ENCODE measurements around the gene PCP2.

The PCP2 gene

DNA sequence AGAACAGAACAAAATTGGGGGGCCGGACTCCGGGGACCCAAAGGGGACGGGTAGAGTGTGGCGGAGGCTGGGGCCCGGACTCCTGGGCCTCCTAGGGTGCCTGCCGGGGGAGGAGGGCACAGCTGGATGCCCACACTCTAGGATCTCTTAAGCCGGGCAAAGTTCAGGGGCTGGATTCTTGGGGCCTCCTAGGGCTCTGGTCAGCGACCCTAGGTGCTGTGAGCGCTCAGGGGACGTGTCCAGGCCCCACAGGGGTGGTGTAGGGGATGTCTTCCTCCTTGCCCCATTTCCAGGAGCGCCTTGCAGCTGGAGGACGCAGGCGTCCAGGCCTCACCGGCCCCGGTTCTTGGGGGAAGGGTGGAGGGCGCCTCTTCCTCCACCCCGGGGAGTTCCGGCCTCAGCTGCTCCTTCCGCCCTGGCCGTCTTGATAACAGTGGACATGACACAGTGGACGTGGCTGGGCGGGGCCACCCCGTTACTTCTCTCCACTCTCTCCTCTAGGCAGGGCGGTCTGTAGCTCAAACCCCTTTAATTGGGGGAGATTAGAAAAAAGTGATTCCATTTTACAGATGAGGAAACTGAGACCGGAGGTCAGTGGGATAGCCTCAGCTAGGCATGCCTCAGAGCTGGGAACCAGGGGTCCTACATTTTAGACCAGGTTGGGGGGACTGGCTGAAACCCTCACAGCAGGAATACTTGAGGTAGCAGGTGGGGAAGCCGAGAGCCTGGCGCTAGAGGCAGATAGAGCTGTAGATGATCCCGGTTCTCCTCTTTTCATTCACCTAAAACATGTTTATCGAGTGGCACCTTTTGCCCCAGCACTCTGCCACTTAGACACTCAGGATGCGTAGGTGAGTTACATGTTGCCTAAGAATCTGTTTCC, 4.1 kb upstream of the PCP2 start:
- TF ChIP-seq, protein P1, sequence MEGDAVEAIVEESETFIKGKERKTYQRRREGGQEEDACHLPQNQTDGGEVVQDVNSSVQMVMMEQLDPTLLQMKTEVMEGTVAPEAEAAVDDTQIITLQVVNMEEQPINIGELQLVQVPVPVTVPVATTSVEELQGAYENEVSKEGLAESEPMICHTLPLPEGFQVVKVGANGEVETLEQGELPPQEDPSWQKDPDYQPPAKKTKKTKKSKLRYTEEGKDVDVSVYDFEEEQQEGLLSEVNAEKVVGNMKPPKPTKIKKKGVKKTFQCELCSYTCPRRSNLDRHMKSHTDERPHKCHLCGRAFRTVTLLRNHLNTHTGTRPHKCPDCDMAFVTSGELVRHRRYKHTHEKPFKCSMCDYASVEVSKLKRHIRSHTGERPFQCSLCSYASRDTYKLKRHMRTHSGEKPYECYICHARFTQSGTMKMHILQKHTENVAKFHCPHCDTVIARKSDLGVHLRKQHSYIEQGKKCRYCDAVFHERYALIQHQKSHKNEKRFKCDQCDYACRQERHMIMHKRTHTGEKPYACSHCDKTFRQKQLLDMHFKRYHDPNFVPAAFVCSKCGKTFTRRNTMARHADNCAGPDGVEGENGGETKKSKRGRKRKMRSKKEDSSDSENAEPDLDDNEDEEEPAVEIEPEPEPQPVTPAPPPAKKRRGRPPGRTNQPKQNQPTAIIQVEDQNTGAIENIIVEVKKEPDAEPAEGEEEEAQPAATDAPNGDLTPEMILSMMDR (IDR thresholded peaks at IDR 0.05; ENCODE audit: insufficient read depth, low read depth, low read length, missing control alignments): no peak
- peak; percentile 17 for DNase-seq (ENCODE audit: low read depth)
- peak overlapping the region; percentile 87 for H3K4me3 ChIP-seq (ENCODE audit: low read length)

DNA sequence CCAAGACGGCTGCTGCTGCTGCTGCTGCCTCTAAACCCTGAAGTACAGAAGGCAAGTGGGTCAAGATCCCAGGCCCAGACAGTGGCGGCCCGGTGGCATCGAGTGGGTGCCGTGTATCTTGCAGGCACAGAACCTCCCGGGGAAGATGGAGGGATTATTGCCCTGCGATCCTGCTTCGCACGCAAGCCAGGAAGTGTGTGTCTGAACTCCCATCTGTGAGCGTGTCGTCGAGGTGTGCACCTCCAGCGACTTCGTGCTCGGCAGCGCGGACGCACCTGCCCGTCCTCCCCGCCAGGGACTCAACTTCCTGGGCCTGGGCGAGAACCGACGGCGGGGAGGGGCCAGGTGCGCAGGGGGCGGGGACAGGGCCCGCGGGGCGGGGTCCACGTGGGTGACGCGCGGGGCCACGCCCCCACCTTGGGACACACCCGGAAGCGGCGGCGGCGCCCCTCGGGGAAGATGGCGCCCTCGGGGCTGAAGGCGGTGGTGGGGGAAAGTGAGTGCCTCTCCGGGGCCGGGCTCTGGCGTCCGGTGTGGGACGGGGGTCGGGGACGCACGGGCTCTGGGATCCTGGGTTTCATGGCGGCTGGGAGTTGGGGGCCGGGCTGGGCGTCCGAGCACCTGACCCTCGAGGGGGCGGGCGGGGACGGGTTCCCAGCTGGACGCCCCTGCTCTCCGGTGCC, 3.3 kb upstream of the PCP2 start, which contains the start of gene STXBP2:
Gene STXBP2 (plus strand): TSS at position 420 of the 683 bp plus-strand sequence. CDS start 40 bp downstream, at position 460.
- H3K4me3 ChIP-seq (ENCODE audit: low read length): peak within 1 kb of the TSS; percentile 87
- peak; percentile 84 for DNase-seq (ENCODE audit: low read depth)
- TF ChIP-seq, protein P1 (IDR thresholded peaks at IDR 0.05; ENCODE audit: insufficient read depth, low read depth, low read length, missing control alignments): peak; percentile 21

DNA sequence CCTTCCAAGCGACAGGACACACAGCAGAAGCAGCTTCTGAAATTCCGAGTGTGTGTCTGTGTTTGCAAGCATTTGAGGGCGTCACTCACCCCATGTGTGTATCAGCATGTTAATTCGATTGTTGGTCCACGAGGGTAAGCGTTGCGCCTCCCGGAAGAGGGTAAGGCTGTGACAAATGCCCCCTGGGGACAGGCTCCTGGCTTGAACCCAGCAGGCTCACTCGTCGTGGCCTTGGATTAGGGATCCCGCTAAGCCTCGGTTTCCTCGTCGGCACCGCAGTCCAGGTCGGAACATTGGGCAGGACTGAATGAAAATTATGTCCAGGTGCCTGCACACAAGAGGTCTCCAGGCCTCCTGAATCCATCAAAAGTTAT, 2.8 kb upstream of the PCP2 start:
- no peak for DNase-seq (ENCODE audit: low read depth)
- peak overlapping the region; percentile 27 for H3K4me3 ChIP-seq (ENCODE audit: low read length)
- TF ChIP-seq, protein P1 (IDR thresholded peaks at IDR 0.05; ENCODE audit: insufficient read depth, low read depth, low read length, missing control alignments): no peak

DNA sequence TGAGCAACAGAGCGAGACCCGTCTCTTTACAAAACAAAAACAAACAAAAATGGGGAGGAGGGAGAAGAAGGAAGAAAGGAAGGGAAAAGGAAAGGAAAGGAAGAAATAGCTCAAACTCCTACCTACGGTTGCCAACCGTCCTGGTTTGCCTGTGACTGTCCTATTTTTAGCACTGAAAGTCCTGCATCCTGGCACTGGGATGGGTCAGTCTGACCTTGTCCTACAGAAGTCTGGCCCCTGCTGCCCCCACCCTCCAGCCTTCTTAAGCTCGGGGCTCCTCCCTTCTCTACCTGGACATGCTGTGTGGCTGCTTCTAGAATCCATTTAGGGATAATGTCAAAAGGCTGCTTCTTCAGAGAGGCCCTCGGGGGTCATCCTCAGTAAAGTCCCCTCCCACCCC, 2.2 kb upstream of the PCP2 start:
- TF ChIP-seq, protein P1 (IDR thresholded peaks at IDR 0.05; ENCODE audit: insufficient read depth, low read depth, low read length, missing control alignments): no peak
- DNase-seq (ENCODE audit: low read depth): no peak
- H3K4me3 ChIP-seq (ENCODE audit: low read length): no peak overlapping the region

DNA sequence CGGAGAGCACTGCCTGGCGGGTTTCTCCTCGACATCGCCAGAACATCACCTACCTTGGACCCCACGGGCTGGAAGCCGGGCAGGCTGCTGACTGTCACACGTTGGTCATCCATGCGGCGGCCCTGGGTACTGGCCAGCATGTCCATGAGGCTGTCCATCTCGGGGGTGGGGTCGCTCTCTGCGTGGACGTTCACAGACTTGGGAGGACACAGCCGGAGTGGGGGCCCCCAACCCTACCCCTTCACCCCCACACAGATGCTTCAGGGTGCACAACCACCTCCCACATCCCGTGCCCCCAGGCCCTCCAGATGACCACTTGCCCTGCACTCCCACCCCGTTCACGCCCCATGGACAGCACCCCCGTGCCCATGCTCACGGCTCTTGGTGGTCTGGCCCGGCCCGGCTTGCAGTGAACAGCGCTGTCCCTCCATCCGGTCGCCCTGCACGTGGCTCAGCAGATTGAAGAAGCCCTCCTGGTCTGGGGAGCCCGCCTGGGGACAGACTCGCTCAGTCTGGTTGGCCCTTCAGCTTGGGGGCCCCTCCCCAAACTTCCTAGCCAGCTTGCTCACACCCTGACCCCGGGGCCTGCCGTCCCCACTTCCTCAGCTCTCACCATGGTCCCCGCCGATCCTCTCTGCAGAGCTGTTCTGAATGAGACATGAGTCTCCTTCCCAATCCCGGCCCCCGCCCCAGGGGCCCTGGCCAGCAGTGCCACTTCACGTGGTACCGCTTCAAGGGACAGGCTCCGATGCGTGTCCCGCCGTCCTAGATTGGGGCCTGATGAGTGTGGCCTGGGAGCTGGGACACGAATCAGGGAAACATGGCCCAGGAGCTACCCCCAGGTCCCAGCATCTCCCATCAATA, 947 bp downstream of the PCP2 start:
- H3K4me3 ChIP-seq (ENCODE audit: low read length): no peak overlapping the region
- TF ChIP-seq, protein P1 (IDR thresholded peaks at IDR 0.05; ENCODE audit: insufficient read depth, low read depth, low read length, missing control alignments): no peak
- DNase-seq (ENCODE audit: low read depth): no peak

DNA sequence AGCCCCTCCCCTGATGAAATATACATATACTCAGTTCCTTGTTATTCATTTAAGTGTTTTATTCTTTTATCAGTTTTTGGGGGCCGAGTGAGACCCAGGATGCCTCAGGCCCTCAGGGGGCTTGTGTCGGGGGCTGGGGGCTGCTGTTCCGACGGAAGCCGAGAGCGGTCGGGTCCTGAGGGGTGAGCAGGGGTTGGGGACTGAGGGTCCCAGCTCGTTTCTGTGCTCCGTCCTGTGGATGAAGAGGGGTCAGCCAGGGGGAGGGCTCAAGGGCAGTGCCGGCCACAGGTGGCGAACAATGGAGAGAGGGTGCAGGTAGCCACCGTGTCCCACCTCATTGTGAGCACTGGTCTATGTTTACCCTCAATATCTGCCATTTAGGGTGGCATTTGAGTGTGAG, 1.9 kb downstream of the PCP2 start:
- TF ChIP-seq, protein P1 (IDR thresholded peaks at IDR 0.05; ENCODE audit: insufficient read depth, low read depth, low read length, missing control alignments): no peak
- H3K4me3 ChIP-seq (ENCODE audit: low read length): no peak overlapping the region
- DNase-seq (ENCODE audit: low read depth): no peak

Data from epithelial cell of esophagus (primary cell).